ENCODE measurements around the gene SETD5. TPM values are rescaled to one million over a fixed set of nuclear protein-coding genes. Genes with fewer than 3 reads are reported as not detected.
A peak's percentile ranks its signal among the peaks of the same experiment; 100 is the strongest.

SETD5 gene
- total RNA-seq, 1 donor from 2014 or later, result 164 TPM

DNA sequence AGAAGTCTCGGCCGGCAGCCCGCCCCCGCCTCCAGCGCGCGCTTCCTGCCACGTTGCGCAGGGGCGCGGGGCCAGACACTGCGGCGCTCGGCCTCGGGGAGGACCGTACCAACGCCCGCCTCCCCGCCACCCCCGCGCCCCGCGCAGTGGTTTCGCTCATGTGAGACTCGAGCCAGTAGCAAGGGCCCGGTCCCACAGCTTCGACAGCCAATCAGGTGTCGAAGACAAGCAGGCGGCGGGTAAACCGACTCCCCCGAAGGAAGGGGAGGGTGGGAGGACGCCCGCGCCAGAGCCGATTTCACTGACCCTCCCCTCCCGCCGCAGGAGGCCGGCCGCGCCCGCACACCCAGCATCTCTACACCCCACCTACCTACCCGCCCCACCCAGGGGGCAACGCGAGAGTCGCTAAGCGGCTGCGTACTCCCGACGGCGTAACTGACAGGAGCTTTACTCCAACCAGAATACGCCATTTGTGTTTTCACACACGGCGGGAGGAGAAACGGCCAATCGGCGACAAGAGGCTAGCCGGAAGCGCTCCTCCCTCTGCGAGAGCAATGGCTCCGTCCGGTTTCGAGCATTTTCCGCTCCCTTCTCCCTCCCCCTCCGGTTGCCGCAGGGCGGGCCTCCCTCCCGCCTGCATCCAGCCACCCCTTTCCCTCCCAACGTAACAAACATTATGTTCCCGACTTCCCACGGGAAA, 633 bp upstream of the SETD5 start:
- intact Hi-C loops (cut with micrococcal nuclease), result loop anchor here (1.0 to 5.0 kb wide), 7 partner anchors 27 to 1876 kb away; partner anchors contain the start of genes ATG7, BRPF1, CRELD1 and MTMR14
- DNase-seq, result peak; percentile 100
- Mint-ChIP-seq H3K9me3 (no peaks in the 10 kb centered on the region), H3K27ac (peak overlapping the region; percentile 99), H3K36me3 (ENCODE audit: low read depth) (peaks cover 57% of the 10 kb centered on the region), H3K4me1 (peaks cover 59% of the 10 kb centered on the region), H3K27me3 (no peaks in the 10 kb centered on the region), H3K4me3 (peak overlapping the region; percentile 90)

DNA sequence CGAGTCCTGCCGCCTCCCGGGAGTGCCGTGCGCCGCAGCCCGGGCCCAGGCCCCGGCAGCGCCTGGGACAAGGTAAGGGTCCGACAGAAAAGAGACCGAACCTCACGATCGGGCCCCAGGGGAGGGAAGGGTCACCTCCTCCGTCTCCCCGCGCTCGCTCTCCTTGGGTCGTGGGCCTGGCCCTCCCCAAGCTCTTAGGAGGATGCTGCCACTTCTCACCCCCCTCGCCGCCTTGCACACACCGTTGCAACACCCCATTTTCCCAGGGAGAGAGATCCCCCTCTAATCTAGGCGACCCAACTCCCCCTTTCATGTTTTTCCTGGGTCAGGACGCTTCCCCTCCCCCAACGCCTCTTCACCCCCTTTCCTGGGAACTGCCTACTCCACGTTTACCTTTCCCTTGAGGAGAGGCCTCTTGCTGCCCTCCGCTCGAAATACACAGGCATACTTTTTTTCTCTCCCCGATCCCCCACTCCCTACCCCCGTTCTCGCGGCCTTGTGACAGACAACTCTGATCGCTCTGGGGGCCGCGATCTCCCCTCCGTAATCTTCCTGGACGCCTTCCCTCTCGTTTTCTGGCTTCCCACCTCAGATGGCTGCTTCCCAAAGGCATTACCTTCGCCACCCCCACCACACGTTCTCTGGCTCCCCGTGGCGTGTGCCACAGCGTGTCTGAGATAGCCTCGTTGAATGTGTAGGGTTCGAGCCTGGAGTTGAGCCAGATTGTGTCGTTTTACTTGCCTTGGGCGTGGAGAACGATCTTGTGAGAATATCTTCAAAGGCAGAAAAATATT, 688 bp downstream of the SETD5 start:
- Mint-ChIP-seq H3K4me1 (peaks cover 59% of the 10 kb centered on the region), H3K27ac (peak overlapping the region; percentile 100), H3K4me3 (peak overlapping the region; percentile 100), H3K27me3 (no peaks in the 10 kb centered on the region), H3K36me3 (ENCODE audit: low read depth) (peaks cover 46% of the 10 kb centered on the region), H3K9me3 (no peaks in the 10 kb centered on the region)
- intact Hi-C loops (cut with micrococcal nuclease), result loop anchor here (1.0 to 5.0 kb wide), 9 partner anchors 35 to 1874 kb away; partner anchors contain the start of genes ATG7, BRPF1, CRELD1 and MTMR14
- peak; percentile 82 for DNase-seq

DNA sequence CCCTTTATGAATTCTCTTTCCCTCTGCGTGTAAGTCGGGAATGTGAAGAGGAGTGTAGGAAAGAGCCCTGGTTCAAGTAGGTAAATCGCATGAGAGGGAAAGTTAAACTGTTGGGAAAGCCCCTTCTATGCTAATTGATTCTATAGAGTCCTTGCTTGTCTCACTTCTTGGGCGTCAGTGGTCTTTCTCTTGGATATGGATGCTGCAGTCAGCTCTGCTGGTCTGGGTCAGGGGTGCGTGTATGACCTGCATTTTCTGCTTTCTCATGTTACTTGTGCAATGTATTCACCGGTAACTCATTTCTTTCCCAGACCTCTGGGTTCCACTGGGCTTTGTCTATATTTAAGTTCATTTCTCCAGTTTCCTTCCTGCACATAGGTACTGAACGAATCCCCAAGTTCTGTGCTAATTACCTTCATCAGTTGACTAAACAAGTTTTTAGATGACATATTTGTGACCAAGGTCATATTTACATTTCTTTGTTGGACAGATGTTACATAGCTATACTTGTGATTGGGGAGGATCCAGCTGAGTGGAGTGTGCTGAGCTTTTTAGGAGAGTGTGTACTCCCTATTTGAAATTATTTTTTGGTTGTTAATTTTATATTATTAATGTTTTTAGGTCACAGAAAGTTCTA, 1.4 kb downstream of the SETD5 start:
- intact Hi-C loops (cut with micrococcal nuclease), result loop anchor here (1.0 to 5.0 kb wide), 4 partner anchors 36 to 1873 kb away; partner anchors contain the start of genes ATG7 and THUMPD3
- Mint-ChIP-seq H3K4me3 (peak overlapping the region; percentile 100), H3K27ac (peak overlapping the region; percentile 100), H3K36me3 (ENCODE audit: low read depth) (peaks cover 40% of the 10 kb centered on the region), H3K9me3 (no peaks in the 10 kb centered on the region), H3K27me3 (no peaks in the 10 kb centered on the region), H3K4me1 (peaks cover 58% of the 10 kb centered on the region)
- DNase-seq, result peak; percentile 80

DNA sequence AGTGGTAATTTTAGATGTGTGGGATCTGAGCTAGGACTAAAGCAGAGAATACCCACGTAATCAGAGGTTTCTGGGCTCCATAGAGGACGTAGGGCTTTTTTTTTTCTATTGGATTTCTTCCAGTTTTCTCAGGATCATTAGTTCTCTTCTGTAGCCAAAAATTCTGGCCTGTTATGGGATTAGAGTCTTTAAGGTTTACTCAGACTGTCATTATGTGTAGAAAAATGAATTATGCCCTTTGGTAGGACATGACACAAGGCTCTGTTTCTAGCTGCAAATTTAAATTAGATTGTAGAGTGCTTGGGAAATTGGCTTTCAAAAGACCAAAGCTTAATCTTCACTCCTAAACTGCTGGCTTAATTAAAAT, 1.9 kb downstream of the SETD5 start:
- no peaks in the 10 kb centered on the region for H3K27me3 Mint-ChIP-seq
- peak overlapping the region; percentile 100 for H3K4me3 Mint-ChIP-seq
- intact Hi-C loops (cut with micrococcal nuclease), result loop anchor here (5.0 kb wide), 1 partner anchor 1873 kb away; the partner anchor contains the start of gene ATG7
- peaks cover 54% of the 10 kb centered on the region for H3K4me1 Mint-ChIP-seq
- H3K36me3 Mint-ChIP-seq (ENCODE audit: low read depth), result peaks cover 34% of the 10 kb centered on the region
- peak overlapping the region; percentile 75 for H3K27ac Mint-ChIP-seq
- no peak for DNase-seq
- H3K9me3 Mint-ChIP-seq, result no peaks in the 10 kb centered on the region

DNA sequence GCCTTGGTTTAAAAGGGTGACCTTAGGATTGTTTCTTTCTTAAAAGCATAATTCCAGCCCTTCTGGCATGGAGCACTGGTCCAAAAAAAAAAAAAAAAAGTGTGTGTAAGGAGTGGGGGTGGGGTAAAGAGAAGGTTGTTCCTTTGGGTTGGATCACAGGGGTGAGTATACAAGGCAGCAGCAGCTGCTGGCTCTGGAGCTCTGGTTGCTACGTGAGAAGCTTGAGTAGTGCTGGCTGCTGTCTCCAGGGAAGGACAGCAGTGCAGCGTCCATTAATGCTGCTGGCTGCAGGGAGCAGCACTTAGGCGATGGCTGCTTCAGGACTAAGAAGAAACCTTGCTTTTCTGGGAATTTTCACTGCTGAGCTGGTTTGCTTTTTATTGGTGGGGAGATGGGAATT, 2.3 kb downstream of the SETD5 start:
- Mint-ChIP-seq H3K4me3 (peak overlapping the region; percentile 100), H3K27me3 (no peaks in the 10 kb centered on the region), H3K27ac (peak overlapping the region; percentile 75), H3K9me3 (no peaks in the 10 kb centered on the region), H3K4me1 (peaks cover 53% of the 10 kb centered on the region), H3K36me3 (ENCODE audit: low read depth) (peaks cover 30% of the 10 kb centered on the region)
- intact Hi-C loops (cut with micrococcal nuclease), result loop anchor here (5.0 kb wide), 1 partner anchor 1873 kb away; the partner anchor contains the start of gene ATG7
- DNase-seq, result peak; percentile 70

DNA sequence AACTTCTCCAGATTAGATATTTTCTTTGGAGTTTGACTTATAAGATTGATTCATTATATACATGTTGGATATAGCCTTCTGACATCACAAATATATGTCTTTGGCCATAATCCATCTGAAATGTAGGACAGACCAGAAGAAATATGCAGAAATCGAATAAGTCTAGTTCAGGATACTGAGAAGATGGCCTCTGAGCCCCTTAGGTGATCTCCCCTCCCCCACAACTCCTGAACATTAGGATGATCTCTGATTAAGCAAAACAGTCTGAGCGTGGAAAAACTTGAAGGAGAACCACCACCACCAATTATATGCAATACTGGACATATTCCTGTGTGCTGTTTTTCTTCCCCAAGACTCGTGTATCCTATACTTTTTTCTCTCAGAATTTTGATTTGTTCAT, 3.2 kb downstream of the SETD5 start:
- H3K9me3 Mint-ChIP-seq, result no peaks in the 10 kb centered on the region
- H3K4me1 Mint-ChIP-seq, result peaks cover 51% of the 10 kb centered on the region
- DNase-seq, result no peak
- no peaks in the 10 kb centered on the region for H3K27me3 Mint-ChIP-seq
- intact Hi-C loops (cut with micrococcal nuclease), result no loop called here
- peak overlapping the region; percentile 100 for H3K4me3 Mint-ChIP-seq
- no peak overlapping the region for H3K27ac Mint-ChIP-seq
- H3K36me3 Mint-ChIP-seq (ENCODE audit: low read depth), result peaks cover 23% of the 10 kb centered on the region

DNA sequence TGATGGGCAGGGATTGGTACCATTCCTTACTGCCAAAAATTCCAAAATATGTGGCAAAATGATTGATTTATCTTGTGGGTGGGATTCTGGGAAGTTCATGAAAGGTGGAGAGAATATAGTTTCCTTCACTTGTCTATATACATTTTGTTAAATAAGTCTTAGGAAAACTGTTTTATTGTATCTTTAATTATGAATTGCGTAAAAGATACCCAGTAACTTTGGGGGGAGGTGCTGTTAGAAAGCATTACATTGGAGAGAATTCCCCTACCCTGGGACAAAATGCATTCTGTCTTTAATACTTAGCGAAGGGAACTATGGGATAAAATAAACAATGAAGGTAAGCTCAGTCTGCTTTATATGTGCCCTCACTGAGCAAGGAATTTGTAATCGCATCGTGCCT, 4.6 kb downstream of the SETD5 start:
- Mint-ChIP-seq H3K36me3 (ENCODE audit: low read depth) (peaks cover 20% of the 10 kb centered on the region), H3K9me3 (no peaks in the 10 kb centered on the region), H3K4me3 (no peak overlapping the region), H3K4me1 (peaks cover 51% of the 10 kb centered on the region), H3K27me3 (no peaks in the 10 kb centered on the region), H3K27ac (no peak overlapping the region)
- intact Hi-C loops (cut with micrococcal nuclease), result no loop called here
- DNase-seq, result no peak

DNA sequence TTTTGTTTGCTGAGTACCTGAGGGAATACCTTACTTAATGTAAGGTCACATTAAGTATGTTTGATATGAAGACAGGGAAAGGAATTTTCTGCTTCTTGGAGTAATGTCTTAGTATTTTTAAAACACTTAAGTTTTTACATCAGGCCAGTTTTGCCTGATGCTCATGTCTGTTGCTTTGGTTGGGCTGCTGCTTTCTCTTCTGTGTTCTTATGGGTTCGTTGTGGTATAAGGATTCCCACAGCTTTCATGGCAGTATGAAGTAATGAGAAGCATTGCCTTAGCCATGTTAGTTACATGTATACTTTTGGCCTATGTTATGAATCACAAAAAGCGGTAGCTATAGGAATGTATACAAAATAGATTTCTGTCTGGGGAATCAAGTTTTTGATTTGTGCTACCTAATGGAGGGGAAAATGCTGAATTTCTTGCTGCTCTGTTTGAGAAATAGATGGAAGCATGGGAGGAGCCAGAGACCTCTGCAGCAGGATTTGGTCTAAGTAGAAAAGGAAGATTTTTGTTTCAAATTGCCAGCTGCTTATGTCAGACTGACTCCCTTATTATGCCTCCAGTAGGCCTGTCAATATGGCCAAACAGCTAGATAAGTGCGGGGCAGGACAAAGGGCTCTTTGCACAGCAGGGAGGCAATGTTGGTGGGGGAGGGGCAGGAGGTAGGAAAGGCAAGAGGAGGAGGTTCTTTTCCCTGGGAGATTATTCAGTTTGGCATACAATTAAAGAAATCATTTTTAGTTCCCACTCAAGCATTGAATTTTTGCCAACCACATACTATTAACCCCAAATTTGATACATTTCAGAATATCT, 5.2 kb downstream of the SETD5 start:
- no peaks in the 10 kb centered on the region for H3K9me3 Mint-ChIP-seq
- DNase-seq, result no peak
- H3K27me3 Mint-ChIP-seq, result no peaks in the 10 kb centered on the region
- intact Hi-C loops (cut with micrococcal nuclease), result no loop called here
- H3K4me3 Mint-ChIP-seq, result no peak overlapping the region
- peaks cover 55% of the 10 kb centered on the region for H3K4me1 Mint-ChIP-seq
- no peak overlapping the region for H3K27ac Mint-ChIP-seq
- H3K36me3 Mint-ChIP-seq (ENCODE audit: low read depth), result peaks cover 20% of the 10 kb centered on the region

DNA sequence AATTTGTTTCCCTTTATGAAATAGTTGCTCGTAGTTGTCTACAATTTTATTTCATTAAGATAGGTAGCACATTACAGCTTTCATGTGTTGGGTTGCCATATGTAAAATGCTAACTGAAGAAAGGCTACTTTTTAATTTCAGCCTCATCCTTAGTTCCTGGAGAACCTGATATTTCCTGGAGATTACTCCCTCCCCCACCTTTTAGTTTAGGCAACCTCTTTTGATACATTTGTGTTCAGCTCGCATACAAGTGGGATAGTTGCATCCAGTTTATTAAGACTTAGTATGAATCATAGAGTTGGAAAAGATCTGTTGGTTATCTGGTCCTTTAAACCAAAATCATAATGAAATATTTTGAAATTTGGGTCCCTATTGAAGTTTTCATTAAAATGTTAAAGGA, 6.0 kb downstream of the SETD5 start:
- H3K4me3 Mint-ChIP-seq, result no peak overlapping the region
- H3K36me3 Mint-ChIP-seq (ENCODE audit: low read depth), result peaks cover 16% of the 10 kb centered on the region
- no peaks in the 10 kb centered on the region for H3K9me3 Mint-ChIP-seq
- no peak for DNase-seq
- intact Hi-C loops (cut with micrococcal nuclease), result no loop called here
- no peak overlapping the region for H3K27ac Mint-ChIP-seq
- peaks cover 56% of the 10 kb centered on the region for H3K4me1 Mint-ChIP-seq
- no peaks in the 10 kb centered on the region for H3K27me3 Mint-ChIP-seq

DNA sequence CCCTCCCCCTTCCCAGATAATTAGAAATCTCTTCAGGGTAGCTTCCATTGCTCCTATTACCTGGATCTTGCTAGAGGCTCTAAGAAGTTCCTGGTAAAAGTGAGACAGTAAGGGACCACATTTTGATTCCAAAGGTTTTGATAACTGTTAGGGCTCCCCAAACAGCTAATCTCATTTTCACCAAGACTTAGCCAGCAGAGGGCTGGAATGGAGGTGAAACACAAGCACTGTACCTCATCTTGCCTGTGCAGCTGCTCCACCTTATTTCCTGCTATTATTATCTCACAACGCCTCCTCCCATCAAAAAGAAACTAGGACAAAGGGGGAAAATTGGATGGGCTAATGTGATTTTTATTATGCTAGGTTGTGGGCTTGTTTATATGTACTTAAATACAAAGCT, 7.3 kb downstream of the SETD5 start:
- Mint-ChIP-seq H3K4me3 (no peak overlapping the region), H3K27ac (no peak overlapping the region), H3K4me1 (peaks cover 52% of the 10 kb centered on the region), H3K9me3 (no peaks in the 10 kb centered on the region), H3K27me3 (no peaks in the 10 kb centered on the region), H3K36me3 (ENCODE audit: low read depth) (peaks cover 15% of the 10 kb centered on the region)
- DNase-seq, result no peak
- intact Hi-C loops (cut with micrococcal nuclease), result no loop called here

DNA sequence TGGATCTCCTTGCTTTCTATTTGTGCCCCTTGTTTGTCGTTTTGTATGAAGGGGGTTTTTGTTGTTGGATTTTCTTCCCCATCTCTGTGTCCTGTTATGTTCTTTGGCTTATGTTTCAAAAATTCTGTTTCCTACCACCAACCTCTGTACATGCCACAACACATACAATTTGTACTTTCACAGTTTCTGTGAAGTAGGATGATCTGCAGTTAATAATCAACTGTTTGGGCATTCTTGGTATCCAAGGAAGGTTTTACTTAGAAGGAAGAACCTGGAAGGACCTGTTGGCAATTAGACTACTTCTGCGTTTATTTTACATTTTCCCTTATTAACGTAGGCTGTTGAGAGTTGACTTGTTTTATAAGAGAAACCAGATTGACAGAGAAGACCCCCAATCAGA, 8.3 kb downstream of the SETD5 start:
- Mint-ChIP-seq H3K36me3 (ENCODE audit: low read depth) (peaks cover 19% of the 10 kb centered on the region), H3K27ac (peak overlapping the region; percentile 39), H3K4me3 (no peak overlapping the region), H3K9me3 (no peaks in the 10 kb centered on the region), H3K27me3 (no peaks in the 10 kb centered on the region), H3K4me1 (peaks cover 51% of the 10 kb centered on the region)
- intact Hi-C loops (cut with micrococcal nuclease), result no loop called here
- no peak for DNase-seq

DNA sequence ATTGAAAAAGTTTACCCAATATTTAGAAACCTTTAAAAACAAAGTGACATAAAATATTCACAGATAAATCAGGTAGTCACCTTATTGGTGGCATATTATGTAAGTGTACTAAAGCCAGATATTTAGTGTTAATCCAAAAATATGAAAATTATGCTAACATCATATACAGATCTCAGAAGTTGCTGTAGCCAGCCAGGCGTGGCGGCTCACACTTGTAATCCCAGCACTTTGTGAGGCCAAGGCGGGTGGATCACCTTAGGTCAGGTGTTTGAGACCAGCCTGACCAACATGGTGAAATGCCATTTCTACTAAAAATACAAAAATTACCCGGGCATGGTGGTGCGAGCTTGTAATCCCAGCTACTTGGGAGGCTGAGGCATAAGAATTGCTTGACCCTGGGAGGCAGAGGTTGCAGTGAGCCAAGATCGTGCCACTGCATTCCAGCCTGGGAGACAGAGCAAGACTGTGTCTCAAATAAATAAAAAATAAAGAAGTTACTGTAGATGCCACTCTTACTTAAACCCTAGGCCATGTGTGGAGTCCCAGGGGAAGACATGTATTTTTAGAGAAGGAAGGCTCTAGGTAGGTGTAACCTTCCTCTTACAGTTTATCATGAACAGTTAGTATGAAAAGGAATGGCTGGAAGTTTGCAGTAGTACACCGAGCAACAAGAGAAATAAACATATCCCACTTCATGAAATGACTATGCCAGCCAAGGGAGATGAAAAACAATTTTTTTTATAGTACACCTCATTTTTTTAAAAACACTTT, 9.6 kb downstream of the SETD5 start:
- no peak overlapping the region for H3K4me3 Mint-ChIP-seq
- H3K9me3 Mint-ChIP-seq, result no peaks in the 10 kb centered on the region
- no peaks in the 10 kb centered on the region for H3K27me3 Mint-ChIP-seq
- H3K4me1 Mint-ChIP-seq, result peaks cover 41% of the 10 kb centered on the region
- H3K27ac Mint-ChIP-seq, result no peak overlapping the region
- no peak for DNase-seq
- peaks cover 20% of the 10 kb centered on the region for H3K36me3 Mint-ChIP-seq (ENCODE audit: low read depth)
- intact Hi-C loops (cut with micrococcal nuclease), result no loop called here

DNA sequence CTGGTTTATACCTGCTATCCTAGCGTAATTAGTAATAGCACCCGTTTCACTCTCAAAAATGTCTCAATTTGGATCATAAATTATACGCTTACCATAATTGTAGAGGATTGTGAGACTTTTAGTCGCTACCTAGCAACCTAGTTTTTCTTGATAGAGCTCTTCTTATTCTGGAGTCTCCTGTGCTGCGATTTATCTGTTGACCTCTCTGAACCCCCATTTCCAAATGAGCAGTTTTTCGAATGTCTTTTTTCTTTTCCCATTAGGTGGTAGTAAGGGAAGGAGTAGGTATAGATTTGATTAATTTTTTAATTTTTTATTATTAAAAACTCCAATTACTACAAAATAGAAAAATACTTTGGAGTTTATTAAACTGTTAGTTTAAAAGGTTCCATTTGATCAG, 10.6 kb downstream of the SETD5 start:
- intact Hi-C loops (cut with micrococcal nuclease), result no loop called here
- DNase-seq, result no peak
- no peak overlapping the region for H3K27ac Mint-ChIP-seq
- no peaks in the 10 kb centered on the region for H3K27me3 Mint-ChIP-seq
- H3K36me3 Mint-ChIP-seq (ENCODE audit: low read depth), result peaks cover 25% of the 10 kb centered on the region
- H3K4me1 Mint-ChIP-seq, result peaks cover 38% of the 10 kb centered on the region
- no peak overlapping the region for H3K4me3 Mint-ChIP-seq
- no peaks in the 10 kb centered on the region for H3K9me3 Mint-ChIP-seq

Data from activated CD4-positive, alpha-beta T cell treated with anti-CD3 and anti-CD28 coated beads, Interleukin-2, amount 10 ng/mL, durations not matched to agents 24 days and 14 days (primary cell).